Stimulated activated CD4-positive, alpha-beta T cell treated with anti-CD3 and anti-CD28 coated beads, Interleukin-12 subunit alpha, Interleukin-12 subunit beta, amount 100 ng/mL, for 48 hours (primary cell): ENCODE data around the gene PTPRG.

Experiments used
- DNase-seq, 3 donors: peaks; one replicate each; pipeline ENCODE4 v3.0.0-alpha.2; 2020; ENCODE audit warnings: low read depth in 2 of 3, low spot score in 1 of 3

Gene PTPRG

DNA sequence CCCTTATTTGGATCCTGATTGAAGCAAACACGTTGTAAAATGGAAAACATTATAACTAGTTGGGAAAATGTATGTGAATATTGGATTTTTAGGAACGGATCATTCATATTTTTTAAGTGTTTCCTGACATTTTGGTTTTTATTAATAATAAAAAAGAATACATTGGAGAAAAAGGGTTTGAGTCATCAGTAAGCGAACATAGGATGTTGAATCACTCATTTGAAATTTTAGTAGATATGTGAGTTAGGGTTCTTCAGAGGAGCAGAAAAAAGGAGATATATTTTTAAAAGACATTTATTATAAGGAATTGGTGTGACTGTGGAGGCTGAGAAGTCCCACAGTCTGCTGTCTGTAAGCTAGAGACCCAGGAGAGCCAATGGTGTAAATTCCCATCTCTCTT is 258.5 kb downstream of the PTPRG start:
- DNase-seq: no peak

DNA sequence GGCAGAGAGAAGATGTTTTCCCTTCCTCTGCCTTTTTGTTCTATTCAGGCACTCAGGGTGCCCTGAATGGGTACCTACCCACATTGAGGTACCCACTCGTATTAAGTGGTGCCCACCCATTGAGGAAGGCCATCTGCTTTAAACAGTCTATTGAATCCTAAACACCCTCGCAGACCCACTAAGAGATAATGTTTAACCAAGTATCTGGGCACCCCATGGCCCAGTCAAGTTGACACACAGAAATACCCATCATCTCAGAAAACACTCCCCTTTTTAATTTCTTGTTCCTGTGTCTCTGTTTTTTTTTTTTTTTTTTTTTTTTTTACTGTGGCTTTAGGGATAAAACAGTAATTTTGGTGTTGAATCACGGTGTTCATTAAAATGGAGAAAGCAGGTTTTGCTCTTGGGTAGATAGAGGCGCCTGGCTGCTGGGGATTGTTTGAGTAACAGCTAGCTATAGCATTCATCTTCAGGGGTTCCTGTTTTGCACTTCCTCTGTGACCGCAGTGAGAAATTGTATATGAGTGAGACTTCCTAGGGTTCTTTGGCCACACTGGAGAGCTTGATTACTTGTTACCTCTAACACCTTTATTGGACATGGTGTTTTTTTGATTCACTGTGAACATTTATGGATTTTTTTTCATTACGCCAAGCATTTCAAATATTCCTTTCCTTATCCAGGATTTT is 259.1 kb downstream of the PTPRG start:
- no peak for DNase-seq

DNA sequence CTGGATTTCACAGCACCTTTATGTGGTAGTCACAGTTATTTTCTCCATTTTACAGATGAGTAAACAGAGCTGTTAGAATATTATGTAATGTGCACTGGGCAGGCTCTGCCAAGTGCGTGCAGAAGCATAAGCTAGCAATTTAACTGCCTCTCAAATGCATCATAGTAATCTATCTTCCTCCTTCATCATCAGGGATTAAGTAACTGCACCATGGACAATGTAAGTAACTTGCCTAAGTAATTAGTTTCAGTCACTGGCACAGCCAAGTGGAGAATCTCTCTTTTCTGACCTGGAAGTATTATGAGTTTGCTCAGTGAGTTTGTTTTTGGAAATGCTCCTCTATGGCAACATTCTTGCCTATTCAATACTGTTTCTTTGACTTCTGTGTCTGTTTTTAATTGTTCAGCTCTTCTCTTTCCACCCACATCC is 260.5 kb downstream of the PTPRG start:
- DNase-seq: no peak

DNA sequence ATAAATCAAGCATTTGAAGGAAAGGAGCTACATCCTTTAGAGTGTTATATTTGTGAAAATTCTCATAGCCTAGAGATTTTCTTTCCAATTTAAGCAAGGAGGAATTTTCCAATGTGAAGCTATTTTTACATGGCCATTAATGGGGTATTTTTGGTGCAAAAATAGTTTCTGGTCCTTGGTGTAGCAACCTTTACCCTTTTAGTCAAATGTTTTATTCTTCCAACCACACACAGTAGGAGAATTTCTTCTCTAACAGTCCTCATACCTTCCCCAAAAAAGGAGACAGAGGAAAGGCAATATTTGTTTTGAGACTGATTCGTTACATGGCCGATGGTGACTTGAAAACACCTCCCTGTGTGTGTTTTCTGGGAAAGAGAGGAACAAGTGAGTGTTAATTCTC is 261.2 kb downstream of the PTPRG start:
- DNase-seq: no peak

DNA sequence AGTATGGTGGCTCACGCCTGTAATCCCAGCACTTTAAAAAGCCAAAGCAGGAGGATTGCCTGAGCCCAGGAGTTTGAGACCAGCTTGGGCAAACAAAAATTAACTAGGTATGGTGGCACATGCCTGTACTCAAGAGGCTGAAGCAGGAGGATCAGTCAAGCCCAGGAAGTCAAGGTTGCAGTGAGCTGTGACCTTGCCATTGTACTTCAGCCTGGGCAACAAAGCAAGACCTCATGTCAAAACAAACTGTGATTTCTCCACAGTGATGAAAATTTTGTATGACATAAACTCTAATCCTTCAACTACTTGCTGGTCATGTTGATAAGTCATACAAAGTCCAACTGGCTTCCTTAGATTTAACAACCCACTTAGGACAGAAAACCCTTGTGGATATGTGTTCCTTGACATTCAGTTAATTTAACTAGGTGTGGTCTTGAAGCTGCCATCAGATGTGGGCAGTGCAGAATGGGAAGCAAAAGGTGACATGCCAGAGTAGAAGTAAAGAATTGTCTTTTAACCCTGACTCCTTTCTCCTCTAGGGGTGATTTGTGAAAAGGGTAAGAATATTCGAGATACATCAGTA is 263.3 kb downstream of the PTPRG start:
- DNase-seq: no peak

DNA sequence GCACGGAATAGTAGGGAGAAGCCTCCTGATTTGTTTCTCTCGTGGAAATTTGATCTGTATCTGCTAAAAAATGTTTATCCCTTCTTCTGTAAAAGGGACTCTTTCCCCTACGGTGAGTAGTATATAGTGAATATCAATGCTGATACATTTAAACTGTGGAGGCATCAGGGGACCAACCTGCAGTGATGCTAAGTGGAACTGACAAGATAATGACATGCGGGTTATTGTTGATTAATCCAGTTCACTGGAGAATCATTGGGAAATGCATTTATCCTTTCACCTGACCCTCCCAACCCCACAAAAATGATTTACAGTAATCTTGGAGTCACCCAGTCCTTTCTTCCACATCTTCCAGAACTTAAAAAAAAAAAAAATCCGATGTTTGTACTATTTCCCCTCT is 264.8 kb downstream of the PTPRG start:
- no peak for DNase-seq

DNA sequence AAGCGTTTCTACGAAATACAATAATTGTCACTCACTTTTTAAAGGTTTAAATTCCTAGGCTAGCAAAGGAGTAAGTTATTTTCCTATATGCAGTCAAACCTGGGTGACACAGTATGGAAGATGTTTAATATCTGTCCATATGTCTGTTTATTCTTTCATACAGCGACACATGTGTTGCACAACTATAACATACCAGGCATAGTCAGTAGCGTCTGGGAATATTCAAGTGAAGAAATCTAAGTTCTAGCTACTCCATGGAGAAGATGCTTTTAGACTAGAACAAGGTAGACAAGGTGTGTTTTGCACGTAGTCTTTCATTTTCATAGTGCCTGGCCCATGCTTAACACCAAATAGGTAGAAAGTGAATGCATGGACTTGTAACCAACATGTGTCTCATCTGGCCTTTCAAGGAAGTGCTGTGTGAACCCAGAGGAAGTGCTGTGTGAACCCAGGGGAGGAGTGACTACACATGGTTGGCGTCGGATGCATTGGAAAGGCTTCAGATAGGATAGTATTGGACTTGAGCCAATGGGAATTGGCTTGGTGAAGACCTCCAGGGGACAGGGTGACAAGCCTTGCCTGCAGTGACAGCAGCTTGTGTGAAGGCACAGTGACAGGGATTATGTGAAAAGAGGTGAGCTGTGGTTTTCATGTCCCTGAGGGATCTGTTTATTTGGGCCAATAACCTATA is 267.0 kb downstream of the PTPRG start:
- no peak for DNase-seq

DNA sequence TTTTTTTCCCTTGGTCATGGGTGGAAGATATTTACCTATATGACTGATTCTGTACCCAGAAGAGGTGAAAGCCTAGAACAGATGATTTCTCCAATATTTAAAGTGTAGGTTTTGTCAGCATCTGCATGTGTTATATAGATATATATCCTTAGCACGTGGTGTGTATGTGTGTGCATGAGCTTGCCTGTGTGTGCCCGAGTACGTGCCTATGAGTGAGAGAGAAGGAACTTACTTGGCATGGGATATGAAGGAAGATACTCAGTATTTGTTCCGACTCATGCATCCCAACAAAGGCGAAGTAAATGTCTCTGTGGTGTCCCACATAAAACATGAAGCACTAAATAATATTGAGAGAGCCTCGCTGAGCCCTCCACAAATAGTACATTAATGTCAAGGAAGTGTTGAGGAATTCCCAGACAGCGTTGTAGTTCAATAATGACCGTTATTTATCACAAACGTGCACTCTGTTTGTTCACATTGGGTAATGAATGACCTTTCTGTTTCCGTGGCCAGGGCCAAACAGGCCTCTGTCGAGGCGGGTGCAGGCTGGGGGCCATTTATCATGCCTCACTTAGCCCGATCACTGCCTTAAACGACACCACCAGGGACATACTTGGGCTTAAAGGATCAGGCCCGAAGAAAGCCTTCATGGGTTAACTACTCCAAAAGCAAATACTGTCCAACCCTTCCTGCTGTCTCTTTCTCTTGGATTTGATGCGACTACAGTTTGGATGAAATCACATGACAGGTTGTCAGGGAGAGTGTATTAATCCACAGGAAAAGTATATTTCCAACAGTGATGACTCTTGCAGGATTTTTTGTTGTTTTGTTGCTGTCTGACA is 267.7 kb downstream of the PTPRG start:
- no peak for DNase-seq

DNA sequence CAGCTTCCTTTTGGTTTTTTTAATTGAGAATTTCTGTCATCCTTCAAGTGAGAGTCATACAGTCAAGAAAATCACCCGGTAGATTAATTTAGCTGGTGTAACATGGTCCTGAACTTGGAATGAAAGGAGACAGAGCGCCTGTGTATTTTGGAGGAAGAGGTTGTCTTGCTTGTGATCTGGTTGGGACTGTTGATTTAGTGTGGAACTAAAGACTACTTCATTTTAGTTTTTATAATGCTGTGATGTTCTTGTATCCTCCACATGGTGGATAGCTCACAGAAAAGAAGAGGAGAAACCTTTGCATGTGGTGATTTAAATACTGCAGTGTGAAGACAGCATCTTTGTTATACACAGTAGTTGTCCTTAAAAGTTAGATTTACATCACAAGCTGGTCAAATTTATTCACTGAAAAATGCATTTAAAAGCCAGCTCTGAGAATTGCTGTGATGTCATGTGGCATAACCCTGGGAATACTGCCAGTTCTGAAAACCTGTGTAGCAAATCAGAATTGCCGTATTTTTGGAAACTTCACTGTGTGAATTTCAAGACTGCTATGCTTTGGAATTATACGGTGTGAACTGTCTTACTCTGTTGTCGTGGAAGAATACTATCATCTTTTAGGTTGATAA is 268.5 kb downstream of the PTPRG start:
- no peak for DNase-seq

DNA sequence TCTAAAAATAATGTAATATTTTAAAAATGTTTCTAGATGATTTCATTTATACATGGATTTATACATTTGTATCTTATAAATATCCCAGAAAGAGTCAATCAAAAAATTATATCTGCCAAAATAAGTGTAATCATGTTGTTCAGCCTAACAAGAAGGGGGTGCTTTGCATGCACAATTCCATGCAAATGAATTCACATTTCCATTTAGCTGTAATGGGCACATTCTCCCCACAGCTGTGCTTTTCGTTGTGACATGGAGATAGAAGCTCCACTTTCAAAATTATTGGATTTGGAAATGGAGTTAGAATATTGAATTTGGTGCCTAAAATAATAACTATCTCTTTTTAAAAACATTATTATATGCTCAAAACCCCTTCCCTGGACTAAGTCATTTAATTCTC is 270.6 kb downstream of the PTPRG start:
- no peak for DNase-seq

DNA sequence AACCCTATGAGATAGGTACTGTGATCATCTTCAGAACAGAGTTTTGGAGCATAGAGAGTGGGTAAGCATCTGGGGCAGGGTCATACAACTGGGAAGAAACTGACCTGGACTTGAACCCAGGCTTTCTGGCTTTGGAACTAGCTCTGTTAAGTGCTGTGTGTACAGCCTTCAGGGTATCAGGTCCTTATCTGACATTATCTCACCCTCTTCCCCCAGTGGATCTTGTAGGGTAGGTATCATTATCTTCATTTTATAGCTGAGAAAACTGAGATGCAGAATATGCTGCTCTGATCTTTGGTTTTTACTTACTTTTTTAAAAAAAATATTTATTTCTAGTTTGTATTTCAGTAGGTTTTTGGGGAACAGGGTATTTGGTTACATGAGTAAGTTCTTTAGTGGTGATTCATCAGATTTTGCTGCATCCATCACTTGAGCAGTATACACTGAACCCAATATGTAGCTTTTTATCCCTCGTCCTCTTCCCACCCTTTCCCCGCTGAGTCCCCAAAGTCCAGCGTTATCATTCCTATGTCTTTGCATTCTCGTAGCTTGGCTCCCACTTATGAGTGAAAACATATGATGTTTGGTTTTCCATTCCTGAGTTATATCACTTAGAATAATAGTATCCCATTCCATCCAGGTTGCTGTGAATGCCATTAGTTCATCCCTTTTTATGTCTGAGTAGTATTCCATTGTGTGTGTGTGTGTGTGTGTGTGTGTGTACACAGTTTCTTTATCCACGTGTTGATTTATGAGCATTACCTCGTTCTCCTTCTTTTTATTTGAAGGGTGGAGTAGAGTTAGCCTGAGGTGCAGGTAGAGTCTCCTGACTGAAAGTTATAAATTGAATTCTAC is 271.2 kb downstream of the PTPRG start:
- DNase-seq: no peak

DNA sequence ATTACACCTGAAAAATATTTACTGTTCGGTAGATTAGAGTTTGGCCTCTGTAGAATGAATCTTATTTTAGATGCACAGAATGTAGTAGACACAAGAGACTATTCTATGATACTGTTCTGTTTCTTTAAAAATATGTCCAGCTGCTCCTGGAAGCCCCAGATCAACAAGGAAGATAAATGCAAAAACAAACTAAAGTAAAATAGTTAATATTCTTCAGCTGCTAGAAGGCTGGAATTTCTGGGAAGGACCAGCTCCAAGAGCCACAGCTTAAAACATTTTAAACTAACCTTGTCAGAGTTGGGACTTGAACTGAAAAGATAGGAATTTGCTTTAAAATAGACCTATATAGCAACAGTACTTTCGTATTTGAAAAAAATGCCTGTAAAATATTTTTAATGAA is 277.9 kb downstream of the PTPRG start:
- DNase-seq: no peak

DNA sequence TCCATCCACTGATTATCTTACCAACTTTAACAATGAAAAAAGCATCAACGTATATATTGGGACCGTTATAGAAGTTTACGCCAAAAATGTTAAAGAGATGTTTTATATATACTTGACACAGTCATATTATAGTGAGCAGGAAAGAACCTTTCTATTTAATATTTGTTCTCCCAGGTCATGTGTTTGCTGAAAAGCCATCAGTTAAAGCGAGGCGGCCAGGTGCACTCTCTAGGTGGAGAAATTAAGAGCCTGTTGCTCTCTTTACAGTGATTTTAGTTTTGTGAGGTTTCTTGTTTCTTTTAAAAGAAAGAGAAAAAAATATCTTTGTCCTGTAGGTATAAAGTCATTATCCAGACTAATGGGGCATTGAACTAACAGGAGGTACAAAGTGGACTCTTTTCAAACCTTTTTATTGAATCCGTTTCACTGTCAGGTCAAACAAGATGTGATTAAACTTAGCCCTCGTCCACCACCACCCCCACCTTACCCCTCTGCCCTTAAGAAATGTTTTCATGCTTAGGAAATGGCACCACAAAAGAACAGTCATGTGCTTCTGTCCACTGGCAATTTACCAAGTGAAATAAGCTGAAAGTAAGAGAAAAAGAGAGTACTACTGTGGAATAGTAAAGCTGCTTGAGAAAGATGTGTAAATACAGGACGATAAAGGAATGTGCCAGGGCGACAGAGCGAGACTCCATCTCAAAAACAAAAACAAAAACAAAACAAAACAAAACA is 279.9 kb downstream of the PTPRG start:
- DNase-seq: no peak

DNA sequence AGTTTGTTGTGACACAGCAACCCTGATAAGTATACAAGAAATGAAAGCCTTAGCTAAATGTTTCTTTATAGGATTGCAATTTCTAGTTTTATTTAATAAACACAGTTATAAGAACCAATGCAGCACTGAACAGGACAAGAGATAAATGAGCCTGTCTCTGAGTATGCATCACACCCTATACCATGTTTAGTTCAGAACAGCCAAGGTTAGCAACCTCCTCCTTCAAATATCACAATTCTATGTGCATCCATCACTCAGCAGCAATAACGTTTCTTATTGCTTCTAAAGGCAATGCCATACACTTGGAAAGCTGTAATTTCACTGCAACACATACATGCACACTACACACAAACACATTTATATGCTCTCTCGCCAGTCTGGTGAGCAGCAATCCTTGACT is 280.6 kb downstream of the PTPRG start:
- DNase-seq: no peak

DNA sequence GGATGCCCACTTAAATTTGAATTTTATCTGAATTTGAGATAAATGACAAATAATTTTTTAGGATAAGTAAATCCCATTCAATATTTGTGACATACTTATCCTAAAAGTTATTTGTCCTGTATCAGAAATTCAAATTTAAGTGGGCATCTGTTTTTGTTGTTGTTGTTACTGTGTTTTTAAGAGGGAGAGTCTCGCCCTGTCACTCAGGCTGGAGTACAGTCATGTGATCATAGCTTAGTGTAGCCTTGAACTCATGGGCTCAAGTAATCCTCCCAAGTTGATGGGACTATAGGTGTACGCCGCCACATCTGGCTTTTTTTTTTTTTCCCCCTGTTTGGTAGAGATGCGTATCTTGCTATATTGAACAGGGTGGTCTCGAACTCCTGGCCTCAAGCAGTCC is 283.0 kb downstream of the PTPRG start:
- DNase-seq: no peak

DNA sequence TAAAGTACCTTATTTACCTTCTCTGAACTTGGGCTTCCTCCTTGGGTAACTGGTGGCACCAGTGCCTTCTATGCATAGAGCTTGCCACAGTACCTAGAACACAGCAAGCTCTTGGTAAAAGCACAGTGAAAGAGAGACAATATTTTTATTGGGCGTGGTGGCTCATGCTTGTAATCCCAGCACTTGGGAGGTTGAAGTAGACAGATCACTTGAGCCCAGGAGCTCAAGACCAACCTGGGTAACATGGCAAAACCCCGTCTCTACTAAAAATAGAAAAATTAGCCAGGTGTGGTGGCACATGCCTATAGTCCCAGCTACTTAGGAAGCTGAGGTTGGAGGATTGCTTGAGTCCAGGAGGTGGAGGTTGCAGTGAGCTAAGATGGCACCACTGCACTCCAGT is 285.1 kb downstream of the PTPRG start:
- no peak for DNase-seq

DNA sequence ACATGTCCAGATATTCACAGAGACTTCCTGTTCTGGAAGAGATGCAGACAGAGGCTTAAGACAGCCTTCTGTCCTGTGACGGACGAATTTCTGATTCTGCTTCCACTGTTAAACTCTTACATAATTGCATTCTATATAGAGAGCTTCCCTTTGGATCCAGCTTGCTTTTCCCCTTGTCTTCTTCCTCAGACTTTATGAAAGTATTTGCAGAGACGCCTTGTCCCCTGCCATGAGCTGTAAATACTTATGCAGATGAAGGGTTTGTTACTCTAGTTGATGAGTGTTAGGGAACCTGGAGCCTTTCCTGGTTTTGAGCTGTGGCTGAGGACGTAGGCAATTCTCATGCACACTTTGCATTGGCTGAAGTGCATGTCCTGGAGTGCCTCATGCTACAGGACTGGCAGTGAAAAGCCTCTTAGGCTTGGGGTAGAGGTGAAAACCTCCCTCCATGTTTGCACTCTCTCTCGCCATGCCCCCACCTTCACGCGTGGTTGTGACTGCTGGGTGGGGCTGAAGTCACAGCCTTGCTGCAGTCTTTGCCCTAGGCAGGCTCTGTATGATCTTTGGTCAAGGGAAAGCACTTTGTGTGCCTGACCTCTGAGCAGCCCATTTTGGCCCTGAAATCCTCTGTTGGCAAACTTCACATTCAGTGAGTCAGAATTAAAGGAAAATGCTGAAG is 286.6 kb downstream of the PTPRG start:
- no peak for DNase-seq

DNA sequence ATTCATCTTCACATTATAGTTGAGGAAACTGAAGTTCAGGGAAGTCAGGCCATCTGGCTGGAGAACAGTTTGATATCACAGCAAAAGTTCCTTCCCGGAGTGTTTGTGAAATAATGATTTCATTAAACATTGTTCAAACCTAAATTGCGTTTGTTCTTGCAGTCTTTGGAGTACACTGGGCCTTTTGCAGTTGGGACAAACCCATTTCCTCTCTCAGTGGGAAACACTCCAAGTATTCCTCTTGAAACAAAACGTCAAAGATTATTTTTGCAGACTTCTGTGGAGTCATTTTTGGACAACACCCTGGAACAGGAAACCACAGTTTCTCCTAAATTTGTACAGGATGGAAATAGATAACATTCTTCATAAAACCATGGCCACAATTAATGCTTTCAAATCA is 287.5 kb downstream of the PTPRG start:
- no peak for DNase-seq

DNA sequence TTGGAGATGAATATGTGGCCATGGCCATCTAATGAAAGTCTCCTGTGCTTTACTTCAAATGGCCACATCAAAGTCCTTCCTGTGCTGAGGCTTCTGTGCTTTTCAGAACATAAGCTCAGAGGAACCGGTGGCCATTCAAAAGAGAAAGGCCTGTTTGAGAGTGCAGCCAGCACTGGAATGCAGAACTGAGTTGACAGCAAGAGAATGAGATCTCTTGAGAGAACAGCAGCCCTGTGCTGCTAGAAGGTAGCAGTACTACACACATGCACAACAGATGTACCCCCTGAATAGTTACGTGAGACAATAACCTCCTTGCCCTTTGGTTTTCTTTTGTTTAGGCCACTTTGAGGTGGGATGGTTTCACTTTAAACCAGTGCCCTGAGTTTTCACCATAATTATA is 292.5 kb downstream of the PTPRG start:
- DNase-seq: no peak
